Right cardiac atrium (tissue), 5 donors: ENCODE measurements around the gene KERA. TPM values are rescaled to one million over a fixed set of nuclear protein-coding genes. Genes with fewer than 3 reads are reported as not detected.

Source experiments
- ATAC-seq, 2 donors: fragments of 200-7000 bp; cut with Tn5 transposase; one replicate each; pipeline versions ENCODE4 v1.8.0 to v1.9.1; 2020; ENCODE audit warnings: moderate library complexity in 2 of 2, mild to moderate bottlenecking in 1 of 2
- DNase-seq, 3 donors: peaks; one replicate each; pipeline ENCODE4 v3.0.0-alpha.2; 2020
- H3K27ac ChIP-seq: one replicate; pipeline ENCODE4 v1.5.1; 2013; ENCODE audit warnings: mild to moderate bottlenecking, low read length, control low read depth, moderate library complexity
- H3K27me3 ChIP-seq: one replicate; pipeline ENCODE4 v1.6.1; 2013; ENCODE audit not compliant: control insufficient read depth, insufficient read depth
- H3K4me1 ChIP-seq: one replicate; pipeline ENCODE4 v1.6.1; 2013; ENCODE audit warnings: low read length; ENCODE audit not compliant: control insufficient read depth, insufficient read depth
- H3K4me3 ChIP-seq: one replicate; pipeline ENCODE4 v1.5.1; 2013; ENCODE audit warnings: low read length, control low read depth
- H3K9me3 ChIP-seq: one replicate; pipeline ENCODE4 v1.6.1; 2013; ENCODE audit warnings: low read length; ENCODE audit not compliant: control insufficient read depth
- WGBS: extraction: QIAGEN DNeasy Blood & Tissue Kit; methylation state at CpG from one replicate; pipeline ENCODE4 v1.1.7; 2013; 5-methylcytosine and 5-hydroxymethylcytosine counted together
- intact Hi-C, 4 donors: fragments of 100-400 bp; cut with DNase I; formaldehyde crosslinking; loops; one replicate each; pipeline versions ENCODE4 v1.11.0 to v1.14.0; 2022 to 2023
- polyA plus RNA-seq: library from polyadenylated mRNA; stranded (reverse); fragments of 200-250 nt; gene quantifications from one replicate; pipeline ENCODE4 v1.2.3, GENCODE V29; 2013
- total RNA-seq, 4 donors: library from RNA; stranded (reverse); fragmentation: NEBNext Ultra II Directional; extraction: Animal tissue kit (Norgen Biotek cat#: 25700); gene quantifications; one replicate each; pipeline ENCODE4 v1.2.1, GENCODE V29; 2021
- donor health status: healthy with polysubstance abuse.
- donor health status: DM: no; HTN: yes; CAD: no.
- donor health status: DM: no; HTN: no; CAD: no.
- donor health status: DM: no; HTN: yes; CAD: no; lungs with severe emphysema.
- donor health status: DM: yes; HTN: yes; CAD: no.

KERA gene
- total and polyA plus RNA-seq, 5 donors: 0.02 TPM; not detected in 4

GRCh38 chr12:91044586-91044985, 13.2 kb downstream of the KERA start:
- H3K27ac ChIP-seq: no peak overlapping the region
- H3K4me1 ChIP-seq: no peaks in the 10 kb centered on the region
- no peaks in the 10 kb centered on the region for H3K9me3 ChIP-seq
- DNase-seq: no peak
- no peak overlapping the region for H3K4me3 ChIP-seq
- intact Hi-C loops: no loop called here
- ATAC-seq: no peak
- 61% methylated on average over 2 of the region's 2 CpGs for WGBS
- no peaks in the 10 kb centered on the region for H3K27me3 ChIP-seq

DNA sequence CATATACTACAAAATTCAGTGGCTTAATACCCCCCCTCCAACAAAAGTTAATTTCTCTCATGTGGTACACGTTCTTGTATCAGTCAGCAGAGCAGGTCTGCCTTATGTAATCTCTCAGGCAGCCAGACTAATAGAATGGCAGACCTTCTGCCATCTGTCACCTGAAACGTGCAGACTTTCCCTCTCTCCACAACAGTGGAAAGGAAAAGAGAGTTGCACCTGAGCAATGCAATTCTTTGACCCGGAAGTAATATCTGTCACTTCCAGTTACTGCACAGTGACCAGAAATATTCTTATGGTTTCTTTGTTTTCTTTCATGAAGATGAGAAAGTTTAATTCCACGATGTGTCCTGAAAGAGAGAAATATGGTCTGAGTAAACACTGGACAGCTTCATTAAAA, 14.4 kb downstream of the KERA start:
- no peaks in the 10 kb centered on the region for H3K4me1 ChIP-seq
- H3K27me3 ChIP-seq: no peaks in the 10 kb centered on the region
- intact Hi-C loops: no loop called here
- 72% methylated on average over 4 of the region's 4 CpGs for WGBS
- no peak overlapping the region for H3K4me3 ChIP-seq
- DNase-seq: no peak
- no peak overlapping the region for H3K27ac ChIP-seq
- H3K9me3 ChIP-seq: no peaks in the 10 kb centered on the region
- ATAC-seq: no peak

DNA sequence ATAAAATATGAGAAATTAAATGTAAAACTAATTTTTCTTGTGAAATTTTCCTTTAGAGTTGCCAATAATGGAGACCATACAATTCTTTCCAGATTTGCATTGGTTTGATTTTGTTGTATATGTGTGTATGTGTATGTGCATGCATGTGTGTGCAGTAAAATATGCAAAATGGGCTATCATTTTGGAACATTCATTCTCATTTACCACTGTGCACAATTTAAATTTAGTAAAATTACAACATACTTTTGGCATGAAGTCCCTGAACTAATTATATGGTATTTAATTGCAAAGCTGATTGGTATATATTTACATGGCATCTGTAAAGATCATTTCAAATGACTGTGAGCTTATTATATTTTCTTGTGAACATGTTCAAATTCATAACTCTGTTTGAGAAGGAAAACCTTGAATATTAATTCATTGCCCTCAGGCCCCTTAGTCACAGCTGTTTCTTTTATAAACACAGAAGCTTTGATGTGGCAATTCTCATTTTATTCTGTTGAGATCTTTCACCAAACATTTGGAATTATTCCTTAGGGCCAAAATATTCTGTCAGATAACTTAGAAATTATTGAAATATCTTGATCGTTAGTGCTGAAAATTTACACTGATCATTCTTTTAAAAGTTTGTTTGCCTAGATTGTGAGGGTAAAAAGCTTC, 17.6 kb downstream of the KERA start:
- ATAC-seq (no peak), DNase-seq (no peak)
- H3K4me3 ChIP-seq: no peak overlapping the region
- H3K4me1 ChIP-seq: no peaks in the 10 kb centered on the region
- no peaks in the 10 kb centered on the region for H3K27me3 ChIP-seq
- H3K27ac ChIP-seq: no peak overlapping the region
- 66% methylated on average over 1 of the region's 1 CpG for WGBS
- no peaks in the 10 kb centered on the region for H3K9me3 ChIP-seq
- intact Hi-C loops: no loop called here

- no peaks in the 10 kb centered on the region for H3K4me1 ChIP-seq
- ATAC-seq (no peak), DNase-seq (no peak)
- no peaks in the 10 kb centered on the region for H3K27me3 ChIP-seq
- H3K9me3 ChIP-seq: no peaks in the 10 kb centered on the region
- intact Hi-C loops: no loop called here
- no peak overlapping the region for H3K4me3 ChIP-seq
- no peak overlapping the region for H3K27ac ChIP-seq
These were observed 20.5 kb downstream of the KERA start for GRCh38 chr12:91037276-91037675.

DNA sequence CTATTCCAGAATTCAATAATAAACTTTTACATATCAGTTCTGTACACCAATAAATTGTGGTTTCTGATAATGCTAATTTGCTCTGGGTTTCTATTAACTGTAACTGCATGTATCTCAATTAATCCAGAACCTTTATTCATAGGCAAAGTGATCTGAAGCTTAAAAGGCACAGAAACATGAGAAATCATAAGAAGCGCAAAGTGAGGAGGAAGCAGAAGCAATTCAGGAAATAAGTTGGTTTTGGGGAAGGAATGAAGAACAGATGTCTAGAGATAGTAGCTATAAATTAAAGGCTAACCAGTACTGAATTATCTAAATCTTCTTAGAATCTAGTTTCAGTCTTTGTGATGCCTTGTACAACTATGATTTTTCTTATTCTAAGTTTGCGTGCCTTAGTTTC, 24.6 kb downstream of the KERA start:
- no peaks in the 10 kb centered on the region for H3K27me3 ChIP-seq
- no peaks in the 10 kb centered on the region for H3K4me1 ChIP-seq
- no peaks in the 10 kb centered on the region for H3K9me3 ChIP-seq
- ATAC-seq: no peak
- no peak overlapping the region for H3K4me3 ChIP-seq
- DNase-seq: no peak
- WGBS: 86% methylated on average over 2 of the region's 2 CpGs
- intact Hi-C loops: no loop called here
- H3K27ac ChIP-seq: no peak overlapping the region

GRCh38 chr12:91023326-91024004, 34.4 kb downstream of the KERA start:
- intact Hi-C loops: no loop called here
- Histone ChIP-seq H3K9me3 (no peaks in the 10 kb centered on the region), H3K27ac (no peak overlapping the region), H3K27me3 (no peaks in the 10 kb centered on the region), H3K4me1 (no peaks in the 10 kb centered on the region), H3K4me3 (no peak overlapping the region)
- DNase-seq (no peak), ATAC-seq (no peak)
- WGBS: 76% methylated on average over 1 of the region's 1 CpG

- Histone ChIP-seq H3K9me3 (no peaks in the 10 kb centered on the region), H3K27me3 (no peaks in the 10 kb centered on the region), H3K4me1 (no peaks in the 10 kb centered on the region), H3K27ac (no peak overlapping the region), H3K4me3 (no peak overlapping the region)
- ATAC-seq (no peak), DNase-seq (no peak)
- 74% methylated on average over 2 of the region's 2 CpGs for WGBS
- intact Hi-C loops: no loop called here
These were observed 36.7 kb downstream of the KERA start for GRCh38 chr12:91021076-91021475.

DNA sequence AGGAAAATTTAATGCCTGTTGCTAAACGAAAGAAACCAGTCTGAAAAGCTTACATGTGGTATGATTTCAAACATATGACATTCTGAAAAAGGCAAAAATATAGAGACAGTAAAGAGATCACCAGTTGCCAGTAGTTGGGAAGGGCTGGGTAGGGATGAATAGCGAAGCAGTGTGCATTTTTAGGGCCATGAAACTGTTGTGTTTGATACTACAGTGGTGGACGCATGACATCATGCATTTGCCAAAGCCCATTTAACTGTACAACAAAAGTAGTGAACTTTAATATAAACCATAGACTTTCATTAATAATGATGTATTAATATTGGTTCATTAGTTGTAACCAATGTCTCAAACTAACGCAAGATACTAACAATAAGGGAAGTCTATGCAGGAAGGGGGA, 38.4 kb downstream of the KERA start:
- no peak for ATAC-seq
- intact Hi-C loops: no loop called here
- no peaks in the 10 kb centered on the region for H3K27me3 ChIP-seq
- DNase-seq: no peak
- H3K4me1 ChIP-seq: no peaks in the 10 kb centered on the region
- no peak overlapping the region for H3K4me3 ChIP-seq
- WGBS: 93% methylated on average over 4 of the region's 4 CpGs
- no peaks in the 10 kb centered on the region for H3K9me3 ChIP-seq
- H3K27ac ChIP-seq: no peak overlapping the region

GRCh38 chr12:91017511-91018263, 40.1 kb downstream of the KERA start:
- Histone ChIP-seq H3K27me3 (no peaks in the 10 kb centered on the region), H3K27ac (peak overlapping the region; percentile 45), H3K4me3 (no peak overlapping the region), H3K9me3 (no peaks in the 10 kb centered on the region), H3K4me1 (no peaks in the 10 kb centered on the region)
- ATAC-seq (peak in 1 of 2 donors; percentile 71), DNase-seq (peak; percentile 35 to 86 (median 45))
- intact Hi-C loops: no loop called here
- WGBS: 49% methylated on average over 5 of the region's 5 CpGs

DNA sequence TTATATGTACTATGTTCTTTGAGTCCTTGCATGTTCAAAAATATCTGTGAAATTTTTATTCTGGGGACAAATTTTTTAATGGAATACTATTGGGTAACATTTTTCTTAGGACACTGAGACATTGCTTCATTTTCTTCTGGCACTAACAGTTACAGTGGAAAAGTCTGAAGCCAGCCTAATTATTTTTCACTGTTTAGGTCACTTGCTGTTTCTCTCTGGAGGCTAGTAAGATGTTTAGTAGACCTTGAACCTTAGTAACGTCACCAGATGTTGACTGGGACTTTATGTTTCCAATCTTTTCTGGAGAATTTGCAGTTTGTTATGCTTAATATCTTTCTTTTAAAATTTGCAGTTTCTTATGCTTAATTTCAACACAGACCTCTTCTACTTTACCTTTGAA, 40.8 kb downstream of the KERA start:
- WGBS: 59% methylated on average over 1 of the region's 1 CpG
- no peaks in the 10 kb centered on the region for H3K4me1 ChIP-seq
- no peaks in the 10 kb centered on the region for H3K27me3 ChIP-seq
- no peak overlapping the region for H3K27ac ChIP-seq
- ATAC-seq (peak; percentile 62 to 91), DNase-seq (no peak)
- no peaks in the 10 kb centered on the region for H3K9me3 ChIP-seq
- H3K4me3 ChIP-seq: no peak overlapping the region
- intact Hi-C loops: no loop called here

- no peak for ATAC-seq
- intact Hi-C loops: no loop called here
- H3K9me3 ChIP-seq: no peaks in the 10 kb centered on the region
- H3K4me1 ChIP-seq: no peaks in the 10 kb centered on the region
- WGBS: 57% methylated on average over 1 of the region's 1 CpG
- H3K4me3 ChIP-seq: no peak overlapping the region
- H3K27ac ChIP-seq: no peak overlapping the region
- H3K27me3 ChIP-seq: no peaks in the 10 kb centered on the region
- no peak for DNase-seq
These were observed 48.4 kb downstream of the KERA start for GRCh38 chr12:91009319-91009950.
